ENCODE data around the gene MSMB.
"Not testable (repeated sequence)": the region's sequence is repeated elsewhere in the genome, so short reads cannot be mapped to it uniquely, and the experiment has no call there.

Gene MSMB

GRCh38 chr10:46064269-46064817 lies 18.3 kb upstream of the MSMB start:
- no peak overlapping the region for H3K4me2 ChIP-seq
- no peak for TF ChIP-seq CTCF (conservative IDR thresholded peaks at IDR 0.05; ENCODE audit: low read depth, low read length)
- H2AFZ ChIP-seq (ENCODE audit: low read depth) = no peak overlapping the region
- H3K79me2 ChIP-seq (ENCODE audit: insufficient read depth, low read depth) = no peaks in the 10 kb centered on the region
- H3K4me3 ChIP-seq (IDR thresholded peaks at IDR 0.05; ENCODE audit: insufficient read depth, low read depth, low read length) = no peak overlapping the region
- H4K20me1 ChIP-seq (ENCODE audit: insufficient read depth) = no peaks in the 10 kb centered on the region
- no peaks in the 10 kb centered on the region for H3K4me1 ChIP-seq (ENCODE audit: low read depth, poor library complexity, severe bottlenecking)
- H3K27me3 ChIP-seq (ENCODE audit: insufficient read depth, low read depth) = no peaks in the 10 kb centered on the region
- H3K9ac ChIP-seq = no peak overlapping the region
- no peak overlapping the region for H3K27ac ChIP-seq
- H3K36me3 ChIP-seq (ENCODE audit: insufficient read depth) = no peaks in the 10 kb centered on the region

- Histone ChIP-seq H4K20me1 (ENCODE audit: insufficient read depth) (no peaks in the 10 kb centered on the region), H2AFZ (ENCODE audit: low read depth) (no peak overlapping the region), H3K79me2 (ENCODE audit: insufficient read depth, low read depth) (no peaks in the 10 kb centered on the region), H3K4me3 (IDR thresholded peaks at IDR 0.05; ENCODE audit: insufficient read depth, low read depth, low read length) (no peak overlapping the region), H3K27me3 (ENCODE audit: insufficient read depth, low read depth) (no peaks in the 10 kb centered on the region), H3K36me3 (ENCODE audit: insufficient read depth) (no peaks in the 10 kb centered on the region), H3K4me2 (no peak overlapping the region), H3K4me1 (ENCODE audit: low read depth, poor library complexity, severe bottlenecking) (no peaks in the 10 kb centered on the region), H3K9ac (no peak overlapping the region), H3K27ac (no peak overlapping the region)
- no peak for TF ChIP-seq CTCF (conservative IDR thresholded peaks at IDR 0.05; ENCODE audit: low read depth, low read length)
Observed at GRCh38 chr10:46062723-46063428, 16.8 kb upstream of the MSMB start.

GRCh38 chr10:46060706-46061105 lies 14.6 kb upstream of the MSMB start:
- Histone ChIP-seq H3K4me1 (ENCODE audit: low read depth, poor library complexity, severe bottlenecking) (no peaks in the 10 kb centered on the region), H3K27me3 (ENCODE audit: insufficient read depth, low read depth) (no peaks in the 10 kb centered on the region), H2AFZ (ENCODE audit: low read depth) (no peak overlapping the region), H3K4me2 (no peak overlapping the region), H3K9ac (no peak overlapping the region), H3K27ac (no peak overlapping the region), H3K79me2 (ENCODE audit: insufficient read depth, low read depth) (no peaks in the 10 kb centered on the region), H3K4me3 (IDR thresholded peaks at IDR 0.05; ENCODE audit: insufficient read depth, low read depth, low read length) (no peak overlapping the region), H3K36me3 (ENCODE audit: insufficient read depth) (no peaks in the 10 kb centered on the region), H4K20me1 (ENCODE audit: insufficient read depth) (no peaks in the 10 kb centered on the region)
- TF ChIP-seq CTCF (conservative IDR thresholded peaks at IDR 0.05; ENCODE audit: low read depth, low read length) = no peak

GRCh38 chr10:46057927-46058326 lies 11.9 kb upstream of the MSMB start:
- H3K27me3 ChIP-seq (ENCODE audit: insufficient read depth, low read depth); H3K4me2 ChIP-seq; H4K20me1 ChIP-seq (ENCODE audit: insufficient read depth); H3K27ac ChIP-seq; H3K4me3 ChIP-seq (IDR thresholded peaks at IDR 0.05; ENCODE audit: insufficient read depth, low read depth, low read length); H3K79me2 ChIP-seq (ENCODE audit: insufficient read depth, low read depth); H2AFZ ChIP-seq (ENCODE audit: low read depth); H3K4me1 ChIP-seq (ENCODE audit: low read depth, poor library complexity, severe bottlenecking); H3K36me3 ChIP-seq (ENCODE audit: insufficient read depth); H3K9ac ChIP-seq: not testable (repeated sequence)

GRCh38 chr10:46057038-46057437 lies 11.0 kb upstream of the MSMB start:
- Histone ChIP-seq H3K36me3 (ENCODE audit: insufficient read depth) (no peaks in the 10 kb centered on the region), H4K20me1 (ENCODE audit: insufficient read depth) (no peaks in the 10 kb centered on the region), H3K4me3 (IDR thresholded peaks at IDR 0.05; ENCODE audit: insufficient read depth, low read depth, low read length) (no peak overlapping the region), H3K4me2 (no peak overlapping the region), H2AFZ (ENCODE audit: low read depth) (no peak overlapping the region), H3K27me3 (ENCODE audit: insufficient read depth, low read depth) (no peaks in the 10 kb centered on the region), H3K27ac (no peak overlapping the region), H3K4me1 (ENCODE audit: low read depth, poor library complexity, severe bottlenecking) (no peaks in the 10 kb centered on the region), H3K79me2 (ENCODE audit: insufficient read depth, low read depth) (no peaks in the 10 kb centered on the region), H3K9ac (no peak overlapping the region)
- TF ChIP-seq CTCF (conservative IDR thresholded peaks at IDR 0.05; ENCODE audit: low read depth, low read length) = no peak

Measured in KMS-11 (cell line).